Right lobe of liver (tissue), 6 donors: ENCODE data around the gene PTPRM. TPM values are rescaled to one million over a fixed set of nuclear protein-coding genes. Genes with fewer than 3 reads are reported as not detected.

ENCODE experiments used
- ATAC-seq, 4 donors: fragments of 200-7000 bp; cut with Tn5 transposase; one replicate each; pipeline ENCODE4 v1.9.1; 2020; ENCODE audit warnings: mild to moderate bottlenecking in 4 of 4, moderate library complexity in 4 of 4
- DNase-seq, 3 donors: peaks; one replicate each; pipeline ENCODE4 v3.0.0-alpha.2; 2020
- H3K27ac ChIP-seq, 3 donors: fragments of 200-600 bp; one replicate each; pipeline ENCODE4 v1.8.0; 2022
- H3K27me3 ChIP-seq, 2 donors: fragments of 200-600 bp; one replicate each; pipeline ENCODE4 v1.8.0; 2022
- H3K36me3 ChIP-seq, 4 donors: fragments of 200-600 bp; sonication (generic) in 1 of 4; one replicate each; pipeline versions ENCODE4 v1.5.1 to v1.8.0; 2017 to 2022; ENCODE audit warnings: control low read depth in 1 of 4
- H3K4me1 ChIP-seq, 4 donors: fragments of 200-600 bp; sonication (generic) in 1 of 4; one replicate each; pipeline versions ENCODE4 v1.5.1 to v1.8.0; 2017 to 2022; ENCODE audit warnings: control low read depth in 1 of 4
- H3K4me3 ChIP-seq, 3 donors: fragments of 200-600 bp; one replicate each; pipeline ENCODE4 v1.8.0; 2022
- H3K9me3 ChIP-seq, 4 donors: fragments of 200-600 bp; sonication (generic) in 1 of 4; one replicate each; pipeline versions ENCODE4 v1.5.1 to v1.8.0; 2017 to 2022; ENCODE audit warnings: control low read depth in 1 of 4
- POLR2A ChIP-seq: fragments of 450-650 bp; IDR thresholded peaks from one replicate; pipeline ENCODE4 v1.6.1; 2017; ENCODE audit warnings: antibody characterized with exemption, mild to moderate bottlenecking
- WGBS: methylation state at CpG from one replicate; pipeline ENCODE4 v1.1.6; 2018; ENCODE audit warnings: low coverage, low lambda C conversion rate; ENCODE audit not compliant: insufficient coverage; ENCODE audit errors: missing lambda C conversion rate; 5-methylcytosine and 5-hydroxymethylcytosine counted together
- intact Hi-C, 2 donors: fragments of 100-400 bp; cut with DNase I; formaldehyde crosslinking; loops; one replicate each; pipeline versions ENCODE4 v1.11.2 to v1.14.1; 2022
- total RNA-seq, 6 experiments: library from RNA; depleted of rRNA in 2 of 6; stranded (reverse); fragments of >200 nt in 2 of 6; fragmentation: NEBNext Ultra II Directional in 3 of 6; extraction: Animal tissue kit (Norgen Biotek cat#: 25700) in 3 of 6; gene quantifications; one replicate each; pipeline versions ENCODE4 v1.1.0 to v1.2.4, GENCODE V29; 2016 to 2023
- TF ChIP-seq, protein P1 (sequence below), 4 donors: fragments of 200-600 bp in 3 of 4; fragments of 450-650 bp in 1 of 4; IDR thresholded peaks; one replicate each; pipeline versions ENCODE4 v1.5.1 to v1.8.0; 2016 to 2022; ENCODE audit warnings: antibody characterized with exemption in 4 of 4, mild to moderate bottlenecking in 2 of 4
- donor health status: DM: no; HTN: yes; CAD: no.
- donor health status: DM: no; HTN: no; CAD: no.
- donor health status: DM: no; HTN: no; CAD: no.
- donor health status: DM: no; HTN: yes; CAD: no.
- donor health status: DM: no; HTN: yes; CAD: no.

The PTPRM gene
- total RNA-seq, 6 experiments from 2014 or later, result 15.1 to 45.7 (median 26.5) TPM

DNA sequence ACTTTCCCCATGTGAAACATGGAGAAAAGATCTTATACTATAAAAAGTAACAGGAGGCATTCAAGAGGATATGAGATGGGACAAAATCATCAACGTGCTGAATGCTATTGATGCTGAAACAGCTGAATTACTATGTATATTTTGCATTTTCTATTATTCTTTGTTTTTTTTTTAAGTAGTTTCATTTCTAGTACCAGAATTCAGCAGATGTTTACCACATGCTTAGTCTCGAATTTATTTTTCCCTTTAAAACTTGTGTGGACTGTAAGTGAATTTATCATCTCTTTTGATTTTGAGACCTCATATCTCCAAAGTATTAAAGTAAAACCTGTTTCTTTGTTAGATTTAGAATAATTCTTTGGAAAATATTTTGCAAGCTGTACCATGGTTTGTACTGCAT, 205.8 kb downstream of the PTPRM start:
- Histone ChIP-seq H3K27me3 (no peaks in the 10 kb centered on the region), H3K9me3 (no peaks in the 10 kb centered on the region), H3K4me1 (no peaks in the 10 kb centered on the region), H3K36me3 (no peaks in the 10 kb centered on the region), H3K4me3 (no peak overlapping the region), H3K27ac (no peak overlapping the region)
- DNase-seq (no peak), ATAC-seq (no peak)
- intact Hi-C loops, result no loop called here
- WGBS, result 67% methylated on average over 2 of the region's 2 CpGs
- TF ChIP-seq POLR2A, result no peak
- TF ChIP-seq, protein P1, sequence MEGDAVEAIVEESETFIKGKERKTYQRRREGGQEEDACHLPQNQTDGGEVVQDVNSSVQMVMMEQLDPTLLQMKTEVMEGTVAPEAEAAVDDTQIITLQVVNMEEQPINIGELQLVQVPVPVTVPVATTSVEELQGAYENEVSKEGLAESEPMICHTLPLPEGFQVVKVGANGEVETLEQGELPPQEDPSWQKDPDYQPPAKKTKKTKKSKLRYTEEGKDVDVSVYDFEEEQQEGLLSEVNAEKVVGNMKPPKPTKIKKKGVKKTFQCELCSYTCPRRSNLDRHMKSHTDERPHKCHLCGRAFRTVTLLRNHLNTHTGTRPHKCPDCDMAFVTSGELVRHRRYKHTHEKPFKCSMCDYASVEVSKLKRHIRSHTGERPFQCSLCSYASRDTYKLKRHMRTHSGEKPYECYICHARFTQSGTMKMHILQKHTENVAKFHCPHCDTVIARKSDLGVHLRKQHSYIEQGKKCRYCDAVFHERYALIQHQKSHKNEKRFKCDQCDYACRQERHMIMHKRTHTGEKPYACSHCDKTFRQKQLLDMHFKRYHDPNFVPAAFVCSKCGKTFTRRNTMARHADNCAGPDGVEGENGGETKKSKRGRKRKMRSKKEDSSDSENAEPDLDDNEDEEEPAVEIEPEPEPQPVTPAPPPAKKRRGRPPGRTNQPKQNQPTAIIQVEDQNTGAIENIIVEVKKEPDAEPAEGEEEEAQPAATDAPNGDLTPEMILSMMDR (IDR thresholded peaks at IDR 0.05), result no peak

DNA sequence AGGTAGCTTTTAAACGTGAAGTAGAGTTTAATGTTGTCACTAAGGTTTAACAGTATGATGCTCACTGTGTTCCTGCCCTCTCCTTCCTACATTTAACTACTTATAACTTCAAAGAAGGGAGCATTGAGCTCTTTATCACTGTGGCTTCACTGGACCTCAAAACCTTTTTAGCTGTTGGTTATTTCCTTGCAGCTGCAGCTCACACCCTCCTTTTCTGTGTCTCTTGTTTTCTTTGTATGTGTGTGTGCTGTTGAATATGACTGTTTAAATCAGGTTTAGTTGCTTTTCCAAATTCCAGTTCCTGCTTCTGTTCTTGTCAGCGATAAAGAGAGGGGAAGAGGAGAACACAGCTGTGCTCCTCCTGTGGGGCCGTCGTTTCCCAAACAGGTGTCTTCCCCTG, 208.0 kb downstream of the PTPRM start:
- Histone ChIP-seq H3K9me3 (no peaks in the 10 kb centered on the region), H3K4me1 (no peaks in the 10 kb centered on the region), H3K27ac (no peak overlapping the region), H3K36me3 (no peaks in the 10 kb centered on the region), H3K4me3 (no peak overlapping the region), H3K27me3 (no peaks in the 10 kb centered on the region)
- TF ChIP-seq, protein P1 (IDR thresholded peaks at IDR 0.05), result no peak
- TF ChIP-seq POLR2A, result no peak
- intact Hi-C loops, result no loop called here
- no peak for DNase-seq
- 60% methylated on average over 4 of the region's 4 CpGs for WGBS
- ATAC-seq, result no peak

DNA sequence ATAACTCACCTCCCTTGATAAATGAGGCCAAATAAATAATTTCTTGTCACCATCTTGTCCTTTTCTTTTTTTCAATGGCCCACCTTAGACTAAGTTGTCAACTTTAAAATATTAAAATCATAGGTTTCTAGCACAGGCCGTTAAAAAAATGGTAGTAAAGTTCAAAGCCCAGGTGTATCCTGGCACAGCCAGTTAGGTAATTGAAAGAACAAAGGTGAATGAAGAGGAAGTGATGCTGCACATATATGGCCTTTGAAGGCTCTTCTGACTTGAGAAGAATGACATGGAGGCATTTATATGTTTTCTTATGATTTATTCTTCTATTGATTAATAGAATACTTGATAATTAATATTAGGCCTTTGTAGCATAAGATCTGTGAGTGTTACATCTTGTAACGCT, 208.7 kb downstream of the PTPRM start:
- Histone ChIP-seq H3K27ac (no peak overlapping the region), H3K27me3 (no peaks in the 10 kb centered on the region), H3K36me3 (no peaks in the 10 kb centered on the region), H3K4me1 (no peaks in the 10 kb centered on the region), H3K9me3 (no peaks in the 10 kb centered on the region), H3K4me3 (no peak overlapping the region)
- ATAC-seq (no peak), DNase-seq (no peak)
- intact Hi-C loops, result no loop called here
- WGBS, result 64% methylated on average over 2 of the region's 2 CpGs
- TF ChIP-seq, protein P1 (IDR thresholded peaks at IDR 0.05), result no peak
- TF ChIP-seq POLR2A, result no peak

DNA sequence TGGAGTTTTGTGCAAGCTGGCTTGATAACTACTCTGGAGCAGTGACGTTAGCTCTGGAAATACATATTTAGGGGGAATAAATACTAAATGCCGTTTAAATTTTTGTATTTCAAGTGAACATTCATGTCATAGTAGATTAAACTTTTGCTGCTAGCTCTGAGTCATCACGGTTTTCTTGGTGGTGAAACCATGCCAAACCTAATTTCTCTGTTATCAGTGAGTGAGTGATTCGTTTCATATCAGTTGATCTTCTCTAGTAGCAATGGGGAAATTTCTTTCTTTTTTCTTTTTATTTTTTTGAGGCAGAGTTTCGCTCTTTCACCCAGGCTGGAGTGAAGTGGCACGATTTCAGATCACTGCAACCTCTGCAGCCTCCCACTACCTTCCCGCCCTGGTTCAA, 211.1 kb downstream of the PTPRM start:
- H3K27ac ChIP-seq, result no peak overlapping the region
- ATAC-seq (no peak), DNase-seq (no peak)
- intact Hi-C loops, result no loop called here
- TF ChIP-seq, protein P1 (IDR thresholded peaks at IDR 0.05), result no peak
- TF ChIP-seq POLR2A, result no peak
- H3K27me3 ChIP-seq, result no peaks in the 10 kb centered on the region
- H3K4me1 ChIP-seq, result no peaks in the 10 kb centered on the region
- WGBS, result 51% methylated on average over 4 of the region's 7 CpGs
- no peaks in the 10 kb centered on the region for H3K36me3 ChIP-seq
- no peaks in the 10 kb centered on the region for H3K9me3 ChIP-seq
- H3K4me3 ChIP-seq, result no peak overlapping the region

DNA sequence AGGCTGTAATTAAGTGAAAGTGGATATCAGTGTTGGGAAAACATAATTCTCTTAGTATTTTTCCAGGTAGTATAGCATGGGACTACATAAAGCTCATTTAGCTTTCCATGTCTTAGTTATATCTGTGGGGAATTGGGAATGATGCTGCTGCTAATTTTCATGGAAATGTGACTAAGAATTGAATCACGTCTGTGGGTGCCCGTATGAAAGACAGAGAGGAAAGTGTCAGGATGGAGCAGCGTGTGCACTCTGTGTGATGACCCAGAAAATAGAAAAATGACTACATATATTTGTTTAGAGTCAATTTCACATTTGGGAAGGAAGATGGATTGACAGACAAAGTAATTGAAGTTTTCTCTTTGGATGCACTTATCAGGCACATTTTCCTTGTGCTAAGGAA, 212.1 kb downstream of the PTPRM start:
- WGBS, result 85% methylated on average over 3 of the region's 3 CpGs
- no peaks in the 10 kb centered on the region for H3K36me3 ChIP-seq
- no peaks in the 10 kb centered on the region for H3K27me3 ChIP-seq
- no peaks in the 10 kb centered on the region for H3K9me3 ChIP-seq
- H3K27ac ChIP-seq, result no peak overlapping the region
- ATAC-seq (no peak), DNase-seq (no peak)
- intact Hi-C loops, result no loop called here
- no peaks in the 10 kb centered on the region for H3K4me1 ChIP-seq
- TF ChIP-seq, protein P1 (IDR thresholded peaks at IDR 0.05), result no peak
- no peak for TF ChIP-seq POLR2A
- no peak overlapping the region for H3K4me3 ChIP-seq
